HG03064 (cell line): ENCODE measurements around the gene EDN3.

Experiments used
- ATAC-seq: cut with Tn5 transposase; IDR thresholded peaks from one replicate; pipeline ENCODE4 v1.9.1; 2021; ENCODE audit warnings: low read depth; ENCODE audit not compliant: unreplicated experiment

The EDN3 gene

GRCh38 chr20:59360934-59361333 is 60.5 kb downstream of the EDN3 start:
- ATAC-seq, result no peak

GRCh38 chr20:59361411-59361810 is 61.0 kb downstream of the EDN3 start:
- no peak for ATAC-seq

- no peak for ATAC-seq
Observed at GRCh38 chr20:59363101-59363500, 62.7 kb downstream of the EDN3 start.

GRCh38 chr20:59364611-59365010 is 64.2 kb downstream of the EDN3 start:
- ATAC-seq, result no peak

- ATAC-seq, result no peak
Observed at GRCh38 chr20:59365611-59366285, 65.3 kb downstream of the EDN3 start.

- no peak for ATAC-seq
Observed at GRCh38 chr20:59371431-59371830, 71.0 kb downstream of the EDN3 start.

GRCh38 chr20:59374261-59374660 is 73.8 kb downstream of the EDN3 start:
- no peak for ATAC-seq

- ATAC-seq, result no peak
Observed at GRCh38 chr20:59375541-59375940, 75.1 kb downstream of the EDN3 start.
